HL-60 (cell line): ENCODE data around the gene OR4C6.

Experiments used
- TF ChIP-seq, protein P1 (sequence below): IDR thresholded peaks from one replicate; pipeline ENCODE4 v1.5.1; 2011; ENCODE audit warnings: low read length, control low read depth, inconsistent platforms; ENCODE audit not compliant: insufficient read depth
- TF ChIP-seq, protein P2 (sequence below): IDR thresholded peaks from 2 replicates; pipeline ENCODE4 v1.6.1; 2012; ENCODE audit warnings: low read depth; ENCODE audit not compliant: insufficient replicate concordance

DNA sequence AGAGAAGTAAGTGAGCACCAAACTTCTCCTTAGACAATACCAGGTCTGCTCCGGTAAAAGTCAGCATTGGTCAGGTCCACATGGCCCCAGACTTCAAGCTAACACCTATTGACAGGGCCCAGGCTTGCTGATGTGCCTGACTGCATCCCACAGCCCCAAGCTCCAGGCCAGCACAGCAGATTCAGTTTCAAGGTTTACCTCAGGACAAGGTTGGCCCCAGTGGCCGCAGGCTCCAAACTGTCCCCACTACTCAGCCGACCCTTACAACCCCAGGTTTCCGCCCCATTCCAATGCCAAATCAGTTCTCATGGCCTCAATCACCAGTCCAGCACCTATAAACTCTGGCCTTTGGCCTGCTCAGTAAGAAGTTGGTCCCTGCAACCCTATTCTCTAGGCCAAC, 39.4 kb downstream of the OR4C6 start:
- TF ChIP-seq, protein P1, sequence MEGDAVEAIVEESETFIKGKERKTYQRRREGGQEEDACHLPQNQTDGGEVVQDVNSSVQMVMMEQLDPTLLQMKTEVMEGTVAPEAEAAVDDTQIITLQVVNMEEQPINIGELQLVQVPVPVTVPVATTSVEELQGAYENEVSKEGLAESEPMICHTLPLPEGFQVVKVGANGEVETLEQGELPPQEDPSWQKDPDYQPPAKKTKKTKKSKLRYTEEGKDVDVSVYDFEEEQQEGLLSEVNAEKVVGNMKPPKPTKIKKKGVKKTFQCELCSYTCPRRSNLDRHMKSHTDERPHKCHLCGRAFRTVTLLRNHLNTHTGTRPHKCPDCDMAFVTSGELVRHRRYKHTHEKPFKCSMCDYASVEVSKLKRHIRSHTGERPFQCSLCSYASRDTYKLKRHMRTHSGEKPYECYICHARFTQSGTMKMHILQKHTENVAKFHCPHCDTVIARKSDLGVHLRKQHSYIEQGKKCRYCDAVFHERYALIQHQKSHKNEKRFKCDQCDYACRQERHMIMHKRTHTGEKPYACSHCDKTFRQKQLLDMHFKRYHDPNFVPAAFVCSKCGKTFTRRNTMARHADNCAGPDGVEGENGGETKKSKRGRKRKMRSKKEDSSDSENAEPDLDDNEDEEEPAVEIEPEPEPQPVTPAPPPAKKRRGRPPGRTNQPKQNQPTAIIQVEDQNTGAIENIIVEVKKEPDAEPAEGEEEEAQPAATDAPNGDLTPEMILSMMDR = no peak
- TF ChIP-seq, protein P2, sequence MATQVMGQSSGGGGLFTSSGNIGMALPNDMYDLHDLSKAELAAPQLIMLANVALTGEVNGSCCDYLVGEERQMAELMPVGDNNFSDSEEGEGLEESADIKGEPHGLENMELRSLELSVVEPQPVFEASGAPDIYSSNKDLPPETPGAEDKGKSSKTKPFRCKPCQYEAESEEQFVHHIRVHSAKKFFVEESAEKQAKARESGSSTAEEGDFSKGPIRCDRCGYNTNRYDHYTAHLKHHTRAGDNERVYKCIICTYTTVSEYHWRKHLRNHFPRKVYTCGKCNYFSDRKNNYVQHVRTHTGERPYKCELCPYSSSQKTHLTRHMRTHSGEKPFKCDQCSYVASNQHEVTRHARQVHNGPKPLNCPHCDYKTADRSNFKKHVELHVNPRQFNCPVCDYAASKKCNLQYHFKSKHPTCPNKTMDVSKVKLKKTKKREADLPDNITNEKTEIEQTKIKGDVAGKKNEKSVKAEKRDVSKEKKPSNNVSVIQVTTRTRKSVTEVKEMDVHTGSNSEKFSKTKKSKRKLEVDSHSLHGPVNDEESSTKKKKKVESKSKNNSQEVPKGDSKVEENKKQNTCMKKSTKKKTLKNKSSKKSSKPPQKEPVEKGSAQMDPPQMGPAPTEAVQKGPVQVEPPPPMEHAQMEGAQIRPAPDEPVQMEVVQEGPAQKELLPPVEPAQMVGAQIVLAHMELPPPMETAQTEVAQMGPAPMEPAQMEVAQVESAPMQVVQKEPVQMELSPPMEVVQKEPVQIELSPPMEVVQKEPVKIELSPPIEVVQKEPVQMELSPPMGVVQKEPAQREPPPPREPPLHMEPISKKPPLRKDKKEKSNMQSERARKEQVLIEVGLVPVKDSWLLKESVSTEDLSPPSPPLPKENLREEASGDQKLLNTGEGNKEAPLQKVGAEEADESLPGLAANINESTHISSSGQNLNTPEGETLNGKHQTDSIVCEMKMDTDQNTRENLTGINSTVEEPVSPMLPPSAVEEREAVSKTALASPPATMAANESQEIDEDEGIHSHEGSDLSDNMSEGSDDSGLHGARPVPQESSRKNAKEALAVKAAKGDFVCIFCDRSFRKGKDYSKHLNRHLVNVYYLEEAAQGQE = no peak
